ENCODE measurements around the gene FOXP1. TPM values are rescaled to one million over a fixed set of nuclear protein-coding genes. Genes with fewer than 3 reads are reported as not detected.

Gene FOXP1
- total and polyA plus RNA-seq, 2 donors (not counting 1 experiment from before 2014, with no cell fraction given) = 91.1 to 508 TPM

GRCh38 chr3:71570546-71570945 is 13.0 kb downstream of the FOXP1 start:
- TF ChIP-seq EZH2 (IDR thresholded peaks at IDR 0.05; ENCODE audit: borderline replicate concordance, insufficient read depth, low read depth, low read length, poor library complexity, severe bottlenecking) = no peak
- TF ChIP-seq CTCF (IDR thresholded peaks at IDR 0.05) = no peak
- Histone ChIP-seq H3K27ac (ENCODE audit: low read length in 2 of 2) (no peak overlapping the region), H3K9ac (ENCODE audit: low read length) (no peak overlapping the region), H3K4me3 (ENCODE audit: control extremely low read depth in 1 of 5, extremely low read depth in 1 of 5, insufficient read depth in 1 of 5, low read depth in 2 of 5, low read length in 4 of 5) (no peak overlapping the region), H3K36me3 (replicated peaks in 1 of 2; ENCODE audit: control extremely low read depth in 1 of 2, control insufficient read depth in 1 of 2, extremely low read depth in 1 of 2, insufficient read depth in 2 of 2, low read length in 1 of 2) (peaks cover 0 to 14% of the 10 kb centered on the region in 2 experiments), H3K4me1 (ENCODE audit: control insufficient read depth in 2 of 2, insufficient read depth in 2 of 2, low read length in 2 of 2) (peaks cover 15 to 26% of the 10 kb centered on the region in 2 donors), H3K27me3 (replicated peaks in 1 of 4; ENCODE audit: control extremely low read depth in 1 of 4, control insufficient read depth in 3 of 4, insufficient read depth in 4 of 4, low read length in 3 of 4) (no peaks in the 10 kb centered on the region), H4K20me1 (ENCODE audit: control insufficient read depth, insufficient read depth, low read length, poor library complexity, severe bottlenecking) (peaks cover 4% of the 10 kb centered on the region), H3K79me2 (ENCODE audit: control insufficient read depth, insufficient read depth, low read length) (peaks cover 90% of the 10 kb centered on the region), H3K9me3 (ENCODE audit: control extremely low read depth in 1 of 3, control insufficient read depth in 2 of 3, insufficient read depth in 1 of 3, low read length in 2 of 3) (no peaks in the 10 kb centered on the region), H2AFZ (ENCODE audit: insufficient read depth, low read depth, low read length, poor library complexity, severe bottlenecking) (no peak overlapping the region), H3K4me2 (replicated peaks; ENCODE audit: low read depth, low read length, poor library complexity, severe bottlenecking) (no peak overlapping the region)
- ATAC-seq (ENCODE audit: low read depth) (no peak), DNase-seq (no peak)
- no peaks in the 10 kb centered on the region for H3K9me3 Mint-ChIP-seq (ENCODE audit: insufficient read depth)
- peaks cover 43% of the 10 kb centered on the region for H3K4me1 Mint-ChIP-seq
- H3K27ac Mint-ChIP-seq = no peak overlapping the region
- H3K4me3 Mint-ChIP-seq = no peak overlapping the region
- POLR2A ChIA-PET = interaction anchor here (0.7 kb wide), 1 partner anchor 159 kb away, joined by 4 read pairs; no protein-coding TSS in a partner anchor
- peaks cover 8% of the 10 kb centered on the region for H3K27me3 Mint-ChIP-seq
- intact Hi-C loops (cut with micrococcal nuclease) = no loop called here
- 100% methylated on average over 1 of the region's 3 CpGs for WGBS (ENCODE audit: insufficient coverage)
- CTCF ChIA-PET = interaction anchor here (0.5 kb wide), 1 partner anchor 328 kb away, joined by 3 read pairs; no protein-coding TSS in a partner anchor

GRCh38 chr3:71568207-71568606 is 15.3 kb downstream of the FOXP1 start:
- intact Hi-C loops (cut with micrococcal nuclease) = no loop called here
- Histone ChIP-seq H3K4me1 (ENCODE audit: control insufficient read depth in 2 of 2, insufficient read depth in 2 of 2, low read length in 2 of 2) (peaks cover 39 to 46% of the 10 kb centered on the region in 2 donors), H3K79me2 (ENCODE audit: control insufficient read depth, insufficient read depth, low read length) (peaks cover 88% of the 10 kb centered on the region), H3K9me3 (ENCODE audit: control extremely low read depth in 1 of 3, control insufficient read depth in 2 of 3, insufficient read depth in 1 of 3, low read length in 2 of 3) (no peaks in the 10 kb centered on the region), H3K27ac (ENCODE audit: low read length in 2 of 2) (no peak overlapping the region), H3K9ac (ENCODE audit: low read length) (no peak overlapping the region), H3K4me2 (replicated peaks; ENCODE audit: low read depth, low read length, poor library complexity, severe bottlenecking) (peak overlapping the region; percentile 46), H3K27me3 (replicated peaks in 1 of 4; ENCODE audit: control extremely low read depth in 1 of 4, control insufficient read depth in 3 of 4, insufficient read depth in 4 of 4, low read length in 3 of 4) (no peaks in the 10 kb centered on the region), H2AFZ (ENCODE audit: insufficient read depth, low read depth, low read length, poor library complexity, severe bottlenecking) (no peak overlapping the region), H3K4me3 (ENCODE audit: control extremely low read depth in 1 of 5, extremely low read depth in 1 of 5, insufficient read depth in 1 of 5, low read depth in 2 of 5, low read length in 4 of 5) (no peak overlapping the region), H3K36me3 (replicated peaks in 1 of 2; ENCODE audit: control extremely low read depth in 1 of 2, control insufficient read depth in 1 of 2, extremely low read depth in 1 of 2, insufficient read depth in 2 of 2, low read length in 1 of 2) (peaks cover 0 to 9% of the 10 kb centered on the region in 2 experiments), H4K20me1 (ENCODE audit: control insufficient read depth, insufficient read depth, low read length, poor library complexity, severe bottlenecking) (peaks cover 10% of the 10 kb centered on the region)
- ATAC-seq (ENCODE audit: low read depth) (peak; percentile 67), DNase-seq (peak; percentile 66)
- Mint-ChIP-seq H3K27ac (peak overlapping the region; percentile 61), H3K27me3 (peaks cover 8% of the 10 kb centered on the region), H3K4me3 (peak overlapping the region; percentile 45), H3K4me1 (peaks cover 59% of the 10 kb centered on the region), H3K9me3 (ENCODE audit: insufficient read depth) (no peaks in the 10 kb centered on the region)
- ChIA-PET POLR2A (no interaction called here), CTCF (interaction anchor here (0.7 kb wide), 1 partner anchor 17 kb away, joined by 4 read pairs; no protein-coding TSS in a partner anchor)
- no peak for TF ChIP-seq CTCF (IDR thresholded peaks at IDR 0.05)
- TF ChIP-seq EZH2 (IDR thresholded peaks at IDR 0.05; ENCODE audit: borderline replicate concordance, insufficient read depth, low read depth, low read length, poor library complexity, severe bottlenecking) = no peak

All from B cell (primary cell).